Gastrocnemius medialis (tissue), 4 donors: ENCODE data around the gene OXNAD1.

Experiments
- POLR2A ChIP-seq, 2 donors: fragments of 450-650 bp; IDR thresholded peaks; one replicate each; pipeline ENCODE4 v1.6.1; 2017; ENCODE audit warnings: antibody characterized with exemption in 2 of 2, mild to moderate bottlenecking in 2 of 2, moderate library complexity in 2 of 2
- TF ChIP-seq, protein P1 (sequence below), 5 experiments: fragments of 450-650 bp in 3 of 5; fragments of 200-600 bp in 2 of 5; sonication (generic) in 2 of 5; IDR thresholded peaks in 4 of 5; conservative IDR thresholded peaks in 1 of 5; 1 replicate in 4 of 5; 2 replicates in 1 of 5; pipeline ENCODE4 v1.5.1; 2016 to 2019; ENCODE audit warnings: antibody characterized with exemption in 5 of 5, mild to moderate bottlenecking in 3 of 5, moderate library complexity in 3 of 5

DNA sequence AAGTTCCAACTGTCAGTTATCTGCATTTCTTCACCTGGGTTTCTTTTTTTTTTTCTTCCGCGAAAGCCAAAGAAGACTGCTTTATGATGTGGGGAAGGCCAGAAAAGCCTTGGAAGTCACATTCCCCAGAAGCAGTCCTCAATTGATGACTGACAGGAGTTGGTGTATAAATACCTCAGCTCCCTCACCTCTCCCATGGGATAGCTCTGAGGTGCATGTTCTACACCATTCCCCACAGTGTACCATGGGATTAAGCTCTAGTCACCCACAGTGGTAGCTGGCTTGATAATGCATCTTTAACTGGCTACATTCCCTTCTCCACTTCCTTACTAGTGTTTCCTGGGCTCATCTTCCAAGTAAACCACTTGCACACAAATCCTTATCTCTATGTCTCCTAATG is 30.7 kb upstream of the OXNAD1 start:
- TF ChIP-seq, protein P1, sequence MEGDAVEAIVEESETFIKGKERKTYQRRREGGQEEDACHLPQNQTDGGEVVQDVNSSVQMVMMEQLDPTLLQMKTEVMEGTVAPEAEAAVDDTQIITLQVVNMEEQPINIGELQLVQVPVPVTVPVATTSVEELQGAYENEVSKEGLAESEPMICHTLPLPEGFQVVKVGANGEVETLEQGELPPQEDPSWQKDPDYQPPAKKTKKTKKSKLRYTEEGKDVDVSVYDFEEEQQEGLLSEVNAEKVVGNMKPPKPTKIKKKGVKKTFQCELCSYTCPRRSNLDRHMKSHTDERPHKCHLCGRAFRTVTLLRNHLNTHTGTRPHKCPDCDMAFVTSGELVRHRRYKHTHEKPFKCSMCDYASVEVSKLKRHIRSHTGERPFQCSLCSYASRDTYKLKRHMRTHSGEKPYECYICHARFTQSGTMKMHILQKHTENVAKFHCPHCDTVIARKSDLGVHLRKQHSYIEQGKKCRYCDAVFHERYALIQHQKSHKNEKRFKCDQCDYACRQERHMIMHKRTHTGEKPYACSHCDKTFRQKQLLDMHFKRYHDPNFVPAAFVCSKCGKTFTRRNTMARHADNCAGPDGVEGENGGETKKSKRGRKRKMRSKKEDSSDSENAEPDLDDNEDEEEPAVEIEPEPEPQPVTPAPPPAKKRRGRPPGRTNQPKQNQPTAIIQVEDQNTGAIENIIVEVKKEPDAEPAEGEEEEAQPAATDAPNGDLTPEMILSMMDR (IDR thresholded peaks at IDR 0.05 in 4 of 5, conservative IDR thresholded peaks at IDR 0.05 in 1 of 5): no peak
- no peak for TF ChIP-seq POLR2A (IDR thresholded peaks at IDR 0.05)
